Gastrocnemius medialis (tissue), 4 donors: ENCODE data around the gene VPS4B.

ENCODE experiments used
- POLR2A ChIP-seq, 2 donors: fragments of 450-650 bp; IDR thresholded peaks; one replicate each; pipeline ENCODE4 v1.6.1; 2017; ENCODE audit warnings: antibody characterized with exemption in 2 of 2, mild to moderate bottlenecking in 2 of 2, moderate library complexity in 2 of 2
- TF ChIP-seq, protein P1 (sequence below), 5 experiments: fragments of 450-650 bp in 3 of 5; fragments of 200-600 bp in 2 of 5; sonication (generic) in 2 of 5; IDR thresholded peaks in 4 of 5; conservative IDR thresholded peaks in 1 of 5; 1 replicate in 4 of 5; 2 replicates in 1 of 5; pipeline ENCODE4 v1.5.1; 2016 to 2019; ENCODE audit warnings: antibody characterized with exemption in 5 of 5, mild to moderate bottlenecking in 3 of 5, moderate library complexity in 3 of 5

DNA sequence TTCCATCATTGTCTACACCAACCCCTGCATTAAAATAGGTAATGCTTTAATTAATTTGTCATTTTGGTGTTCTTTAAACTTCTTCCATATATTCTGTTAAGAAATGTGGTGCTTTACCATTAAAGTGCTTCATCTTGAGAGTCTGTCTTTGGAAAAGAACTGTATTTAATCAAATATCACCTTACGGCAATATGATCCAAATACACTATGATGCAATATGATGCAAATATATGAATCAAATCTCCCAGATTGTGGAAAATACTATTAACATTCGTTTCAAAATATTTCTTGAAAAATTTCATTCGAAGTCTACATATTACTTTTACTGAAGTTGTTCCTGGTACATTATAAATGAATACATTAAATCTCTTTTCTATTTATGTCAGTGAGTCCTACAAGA, 23.0 kb downstream of the VPS4B start:
- TF ChIP-seq POLR2A (IDR thresholded peaks at IDR 0.05) = no peak
- TF ChIP-seq, protein P1, sequence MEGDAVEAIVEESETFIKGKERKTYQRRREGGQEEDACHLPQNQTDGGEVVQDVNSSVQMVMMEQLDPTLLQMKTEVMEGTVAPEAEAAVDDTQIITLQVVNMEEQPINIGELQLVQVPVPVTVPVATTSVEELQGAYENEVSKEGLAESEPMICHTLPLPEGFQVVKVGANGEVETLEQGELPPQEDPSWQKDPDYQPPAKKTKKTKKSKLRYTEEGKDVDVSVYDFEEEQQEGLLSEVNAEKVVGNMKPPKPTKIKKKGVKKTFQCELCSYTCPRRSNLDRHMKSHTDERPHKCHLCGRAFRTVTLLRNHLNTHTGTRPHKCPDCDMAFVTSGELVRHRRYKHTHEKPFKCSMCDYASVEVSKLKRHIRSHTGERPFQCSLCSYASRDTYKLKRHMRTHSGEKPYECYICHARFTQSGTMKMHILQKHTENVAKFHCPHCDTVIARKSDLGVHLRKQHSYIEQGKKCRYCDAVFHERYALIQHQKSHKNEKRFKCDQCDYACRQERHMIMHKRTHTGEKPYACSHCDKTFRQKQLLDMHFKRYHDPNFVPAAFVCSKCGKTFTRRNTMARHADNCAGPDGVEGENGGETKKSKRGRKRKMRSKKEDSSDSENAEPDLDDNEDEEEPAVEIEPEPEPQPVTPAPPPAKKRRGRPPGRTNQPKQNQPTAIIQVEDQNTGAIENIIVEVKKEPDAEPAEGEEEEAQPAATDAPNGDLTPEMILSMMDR (IDR thresholded peaks at IDR 0.05 in 4 of 5, conservative IDR thresholded peaks at IDR 0.05 in 1 of 5) = no peak
